ENCODE results near the gene MUC2.
"Not testable (repeated sequence)": the region's sequence is repeated elsewhere in the genome, so short reads cannot be mapped to it uniquely, and the experiment has no call there.

MUC2 gene

DNA sequence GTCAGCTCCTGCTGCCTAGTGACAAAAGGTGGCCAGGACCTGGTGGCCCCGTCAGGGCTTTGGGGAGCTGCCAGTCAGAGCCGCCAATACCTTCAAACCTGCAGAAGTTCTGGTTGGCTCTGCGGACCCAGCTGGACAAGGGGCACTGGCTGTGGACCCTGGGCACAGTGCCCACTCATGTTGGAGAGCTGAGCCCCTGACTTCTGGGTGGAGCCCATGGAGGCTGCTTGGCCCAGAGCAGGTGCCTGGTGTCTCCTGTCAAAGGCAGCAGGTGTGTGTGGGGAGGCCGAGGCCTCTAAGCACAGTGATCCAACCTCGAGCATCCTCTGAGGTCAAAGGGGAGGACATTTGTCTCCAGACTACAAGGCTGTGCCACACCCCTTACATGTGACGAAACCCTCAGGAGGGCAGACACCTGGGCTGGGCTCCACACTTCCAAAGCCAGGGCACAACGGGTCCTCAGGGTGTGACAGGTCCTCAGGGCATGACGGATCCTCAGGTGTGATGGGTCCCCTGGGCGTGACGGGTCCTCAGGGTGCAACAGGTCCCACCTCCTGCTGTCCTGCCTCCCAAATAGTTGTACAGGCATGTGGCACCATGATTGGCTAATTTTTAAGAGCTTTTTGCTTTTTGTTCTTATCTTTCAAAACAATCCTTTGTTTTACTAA lies 37.0 kb downstream of the MUC2 start:
- TF ChIP-seq ZFX (IDR thresholded peaks at IDR 0.05): no peak
- TF ChIP-seq, protein P1, sequence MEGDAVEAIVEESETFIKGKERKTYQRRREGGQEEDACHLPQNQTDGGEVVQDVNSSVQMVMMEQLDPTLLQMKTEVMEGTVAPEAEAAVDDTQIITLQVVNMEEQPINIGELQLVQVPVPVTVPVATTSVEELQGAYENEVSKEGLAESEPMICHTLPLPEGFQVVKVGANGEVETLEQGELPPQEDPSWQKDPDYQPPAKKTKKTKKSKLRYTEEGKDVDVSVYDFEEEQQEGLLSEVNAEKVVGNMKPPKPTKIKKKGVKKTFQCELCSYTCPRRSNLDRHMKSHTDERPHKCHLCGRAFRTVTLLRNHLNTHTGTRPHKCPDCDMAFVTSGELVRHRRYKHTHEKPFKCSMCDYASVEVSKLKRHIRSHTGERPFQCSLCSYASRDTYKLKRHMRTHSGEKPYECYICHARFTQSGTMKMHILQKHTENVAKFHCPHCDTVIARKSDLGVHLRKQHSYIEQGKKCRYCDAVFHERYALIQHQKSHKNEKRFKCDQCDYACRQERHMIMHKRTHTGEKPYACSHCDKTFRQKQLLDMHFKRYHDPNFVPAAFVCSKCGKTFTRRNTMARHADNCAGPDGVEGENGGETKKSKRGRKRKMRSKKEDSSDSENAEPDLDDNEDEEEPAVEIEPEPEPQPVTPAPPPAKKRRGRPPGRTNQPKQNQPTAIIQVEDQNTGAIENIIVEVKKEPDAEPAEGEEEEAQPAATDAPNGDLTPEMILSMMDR (conservative IDR thresholded peaks at IDR 0.05): no peak
- no peak overlapping the region for H3K27ac ChIP-seq

DNA sequence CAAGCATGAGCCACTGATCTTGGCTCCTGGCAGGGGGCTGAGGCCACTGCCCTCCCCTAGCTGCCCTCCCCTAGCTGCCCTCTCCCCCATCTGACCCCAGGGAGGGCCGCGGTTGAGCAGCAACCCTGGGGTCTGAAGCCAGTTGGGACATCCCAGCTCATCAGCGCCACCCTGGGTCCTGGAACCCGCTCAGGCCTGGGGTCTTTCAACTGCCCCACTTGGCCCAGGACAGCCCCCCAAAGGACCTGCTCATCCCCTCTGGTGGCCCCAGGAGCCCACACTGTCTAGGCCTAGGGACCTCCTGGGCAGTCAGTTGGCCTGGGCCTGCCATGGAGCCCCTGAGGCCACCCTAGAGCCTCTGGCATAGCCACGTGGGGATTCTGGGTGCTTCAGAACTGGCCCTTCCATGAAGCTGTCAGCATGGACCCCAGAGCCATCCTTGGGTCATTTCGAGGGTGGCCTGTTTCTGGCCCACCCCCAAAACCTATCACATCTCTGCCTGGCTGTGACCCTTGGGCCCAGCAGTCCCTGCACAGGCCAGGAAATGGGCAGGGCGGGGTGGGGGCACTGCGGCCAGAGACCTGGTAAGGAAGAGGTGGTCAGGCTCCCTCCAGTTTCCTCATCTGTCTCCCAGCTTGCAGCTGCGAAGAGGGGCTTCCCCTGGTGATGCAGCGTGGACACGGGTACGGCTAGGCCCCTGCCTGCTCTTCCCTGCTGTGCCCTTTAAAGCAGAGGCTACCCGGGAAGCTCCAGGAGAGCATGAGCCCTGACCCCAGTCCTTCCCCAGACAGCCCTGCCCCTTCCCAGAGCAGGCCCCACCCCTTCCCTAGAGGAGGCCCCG lies 37.9 kb downstream of the MUC2 start:
- TF ChIP-seq, protein P1 (conservative IDR thresholded peaks at IDR 0.05): no peak
- TF ChIP-seq ZFX (IDR thresholded peaks at IDR 0.05): no peak
- no peak overlapping the region for H3K27ac ChIP-seq

DNA sequence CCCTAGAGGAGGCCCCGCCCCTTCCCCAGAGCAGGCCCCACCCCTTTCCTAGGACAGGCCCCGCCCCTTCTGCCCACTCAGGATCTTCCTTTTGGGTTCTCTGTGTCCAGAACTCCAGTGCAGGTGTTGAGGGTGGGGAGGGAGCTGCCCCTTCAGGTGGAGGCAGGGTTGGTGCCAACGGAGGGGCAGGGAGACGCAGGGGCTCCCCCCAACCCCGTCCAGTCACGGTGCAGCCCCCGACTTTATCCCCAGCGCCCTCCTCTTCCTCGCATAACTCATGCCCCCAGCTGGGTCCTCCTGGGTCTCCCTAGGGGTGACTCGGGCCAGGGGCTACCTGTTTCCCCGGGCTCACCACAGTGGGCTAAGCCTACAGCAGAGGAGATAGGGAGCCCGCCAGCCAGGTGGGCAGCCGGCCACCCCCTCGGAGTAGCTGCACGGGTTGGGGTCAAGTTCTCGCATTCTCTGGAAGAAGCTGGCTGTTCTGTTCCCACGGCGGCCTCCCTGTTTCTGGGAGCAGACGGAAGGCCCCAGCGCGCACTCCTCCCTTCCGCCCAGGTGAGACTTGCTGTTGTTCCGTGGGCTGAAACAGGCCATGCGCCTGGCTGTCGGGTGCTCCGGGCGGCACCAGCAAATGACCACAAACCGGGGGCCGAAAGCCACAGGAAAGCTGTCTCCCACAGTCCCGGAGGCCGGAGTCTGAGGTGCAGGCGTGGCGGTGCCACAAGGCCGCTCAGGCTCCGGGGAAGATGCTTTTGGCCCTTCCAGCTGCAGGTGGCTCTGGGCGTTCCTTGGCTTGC lies 38.9 kb downstream of the MUC2 start:
- TF ChIP-seq ZFX (IDR thresholded peaks at IDR 0.05): no peak
- TF ChIP-seq, protein P1 (conservative IDR thresholded peaks at IDR 0.05): no peak
- no peak overlapping the region for H3K27ac ChIP-seq

DNA sequence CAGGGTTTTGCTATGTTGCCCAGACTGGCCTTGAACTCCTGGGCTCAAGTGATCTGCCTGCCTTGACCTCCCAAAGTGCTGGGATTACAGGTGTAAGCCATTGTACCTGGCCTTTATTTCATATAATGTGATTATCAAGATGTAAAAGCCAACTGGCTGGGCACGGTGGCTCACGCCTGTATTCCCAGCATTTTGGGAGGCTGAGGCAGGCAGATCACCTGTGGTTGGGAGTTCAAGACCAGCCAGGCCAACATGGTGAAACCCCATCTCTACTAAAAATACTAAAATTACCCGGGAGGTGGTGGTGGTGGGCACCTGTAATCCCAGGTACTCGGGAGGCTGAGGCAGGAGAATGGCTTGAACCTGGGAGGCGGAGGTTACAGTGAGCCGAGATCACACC lies 40.6 kb downstream of the MUC2 start:
- not testable (repeated sequence) for H3K27ac ChIP-seq

DNA sequence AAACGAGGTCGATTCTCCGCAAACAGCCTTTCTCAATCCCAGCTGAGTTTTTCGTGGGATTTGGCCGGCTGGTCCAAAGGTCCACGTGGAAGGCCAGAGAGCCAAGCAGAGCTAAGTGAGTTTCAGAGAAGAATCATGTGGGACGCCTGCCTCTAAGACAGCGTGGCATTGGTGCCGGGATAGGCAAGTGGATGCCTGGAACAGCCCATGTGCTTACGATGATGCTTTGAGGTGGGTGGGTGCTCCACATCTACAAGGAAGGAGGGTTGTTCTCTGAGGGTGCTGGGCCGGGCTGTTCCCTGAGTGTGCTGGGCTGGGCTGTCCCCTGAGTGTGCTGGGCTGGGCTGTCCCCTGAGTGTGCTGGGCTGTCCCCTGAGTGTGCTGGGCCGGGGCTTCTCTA lies 41.4 kb downstream of the MUC2 start:
- TF ChIP-seq ZFX (IDR thresholded peaks at IDR 0.05): no peak
- TF ChIP-seq, protein P1 (conservative IDR thresholded peaks at IDR 0.05): no peak
- H3K27ac ChIP-seq: no peak overlapping the region

DNA sequence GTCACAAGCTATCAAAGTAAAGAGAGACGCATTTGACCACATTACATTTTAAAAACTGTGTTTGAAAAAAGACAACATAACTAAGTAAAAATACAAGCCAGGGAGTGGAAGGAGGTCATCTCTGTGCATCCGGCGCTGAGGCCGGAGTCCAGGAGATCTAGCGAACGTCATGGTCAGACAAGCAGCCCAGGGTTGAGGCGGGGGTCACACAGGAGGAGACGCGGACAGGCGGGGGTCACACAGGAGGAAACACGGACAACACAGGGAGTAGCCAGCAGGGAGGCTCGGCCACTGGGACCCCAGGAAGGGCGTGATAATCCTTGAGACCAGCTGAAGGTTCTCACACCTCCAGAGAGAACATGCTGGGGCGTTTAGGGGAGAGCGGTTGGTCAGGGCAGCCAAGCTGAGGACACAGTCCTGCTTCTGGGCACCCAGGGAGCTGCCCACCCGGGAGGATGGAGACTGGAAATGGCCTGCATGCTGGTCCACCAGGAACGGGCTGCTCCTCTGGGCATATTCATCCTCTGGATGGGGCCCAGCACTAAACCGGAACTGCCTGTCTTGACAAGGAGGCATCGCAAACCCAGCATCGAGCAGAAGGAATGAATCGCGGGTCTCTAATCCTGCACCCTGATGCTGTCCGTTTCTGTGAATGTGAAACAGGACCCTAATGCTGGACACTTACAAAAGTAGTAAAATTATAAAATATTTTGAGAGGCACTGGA lies 42.2 kb downstream of the MUC2 start:
- TF ChIP-seq, protein P1 (conservative IDR thresholded peaks at IDR 0.05): no peak
- no peak for TF ChIP-seq ZFX (IDR thresholded peaks at IDR 0.05)
- no peak overlapping the region for H3K27ac ChIP-seq

DNA sequence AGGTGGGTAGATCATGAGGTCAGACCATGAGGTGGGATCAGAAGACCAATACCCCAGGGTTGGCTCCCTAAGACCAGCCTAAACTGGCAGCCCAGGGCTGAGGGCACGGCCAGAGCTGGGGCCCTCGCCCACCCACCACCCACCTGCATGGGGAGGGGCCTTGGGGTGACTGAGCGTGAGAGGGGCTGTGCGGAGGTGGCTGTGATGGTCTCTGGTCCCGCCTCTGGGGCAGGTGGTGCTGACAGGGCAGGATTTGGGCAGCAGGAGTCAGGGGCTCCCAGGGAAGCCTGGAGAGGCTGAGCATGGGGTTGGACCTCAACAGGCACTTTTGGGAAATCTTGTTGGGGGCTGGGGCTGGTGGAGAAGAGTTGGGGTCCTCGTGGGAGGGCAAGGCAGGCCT lies 43.3 kb downstream of the MUC2 start:
- H3K27ac ChIP-seq: no peak overlapping the region
- TF ChIP-seq ZFX (IDR thresholded peaks at IDR 0.05): no peak
- TF ChIP-seq, protein P1 (conservative IDR thresholded peaks at IDR 0.05): no peak

Measured in C4-2B (cell line).